Forelimb muscle (tissue), 1 donor: ENCODE results near the gene CCNT2. TPM values are rescaled to one million over a fixed set of nuclear protein-coding genes. Genes with fewer than 3 reads are reported as not detected.
"Not testable (repeated sequence)": the region's sequence is repeated elsewhere in the genome, so short reads cannot be mapped to it uniquely, and the experiment has no call there.

Experiments used
- DNase-seq: peaks from one replicate; pipeline ENCODE4 v3.0.0-alpha.2; 2013; ENCODE audit warnings: low read depth
- polyA plus RNA-seq: library from polyadenylated mRNA; unstranded; fragments of 120-200 nt; gene quantifications from one replicate; pipeline ENCODE4 v1.2.1, GENCODE V29; 2013; ENCODE audit not compliant: insufficient read length

Gene CCNT2
- polyA plus RNA-seq, 1 donor: 43.3 TPM

DNA sequence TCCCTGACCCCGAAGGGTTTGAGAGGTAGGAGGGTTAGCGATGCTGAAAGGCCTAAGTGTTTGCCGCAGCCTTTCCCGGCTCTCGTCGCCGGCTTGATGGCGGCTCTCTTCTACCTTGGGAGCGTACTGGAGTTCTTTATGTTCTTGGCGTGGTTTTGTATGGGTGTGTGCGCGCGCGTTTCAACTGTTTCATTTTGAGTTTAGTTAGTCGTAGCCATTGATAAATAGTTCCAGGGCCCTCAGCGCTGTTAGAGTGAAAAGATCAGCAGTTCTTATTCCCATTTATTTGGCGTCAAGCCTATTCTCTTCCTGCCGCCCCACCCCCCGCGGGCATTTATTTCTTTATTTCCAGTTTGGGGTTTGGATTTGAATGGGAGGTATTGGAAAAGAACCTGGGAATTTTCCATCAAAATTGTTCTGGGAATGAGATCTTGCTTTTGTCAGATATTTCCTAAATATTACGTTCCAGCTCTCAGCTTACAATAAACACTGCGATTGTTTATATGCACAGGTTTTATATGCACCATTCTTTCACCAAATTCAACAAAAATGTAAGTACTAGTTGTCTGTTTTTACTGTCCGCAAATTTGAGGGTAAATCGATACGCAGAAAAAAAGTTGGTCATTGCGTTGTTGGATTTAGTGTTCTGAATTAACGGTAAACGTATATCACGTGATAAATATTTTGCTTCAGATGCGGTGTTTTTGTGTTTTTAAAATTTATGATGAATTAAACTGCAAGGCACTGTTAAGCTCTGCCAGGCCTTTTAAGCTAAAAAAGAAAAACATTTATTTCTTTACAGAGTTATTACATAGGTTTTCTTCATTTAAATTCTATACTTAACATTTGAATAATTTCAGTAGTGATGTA, 954 bp downstream of the CCNT2 start:
- DNase-seq: no peak

DNA sequence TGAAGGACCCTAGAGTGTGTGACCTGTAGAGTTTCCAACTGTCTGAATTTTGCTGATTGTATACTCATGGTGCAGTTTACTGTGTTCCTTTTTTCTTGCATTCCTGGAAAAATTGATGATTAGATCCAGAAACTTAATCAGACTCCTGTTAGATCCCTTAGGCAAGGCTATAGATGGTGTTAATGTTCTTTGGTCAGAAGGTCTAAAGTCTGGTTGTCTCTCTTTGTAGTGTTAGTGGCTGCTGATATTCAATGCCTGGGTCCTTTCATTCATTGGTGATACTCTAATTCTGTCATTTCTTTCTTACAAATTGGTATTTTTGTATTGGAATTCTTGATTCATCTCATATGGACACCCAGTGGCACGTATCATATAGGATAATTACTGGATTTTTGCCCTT, 6.3 kb downstream of the CCNT2 start:
- DNase-seq: no peak

DNA sequence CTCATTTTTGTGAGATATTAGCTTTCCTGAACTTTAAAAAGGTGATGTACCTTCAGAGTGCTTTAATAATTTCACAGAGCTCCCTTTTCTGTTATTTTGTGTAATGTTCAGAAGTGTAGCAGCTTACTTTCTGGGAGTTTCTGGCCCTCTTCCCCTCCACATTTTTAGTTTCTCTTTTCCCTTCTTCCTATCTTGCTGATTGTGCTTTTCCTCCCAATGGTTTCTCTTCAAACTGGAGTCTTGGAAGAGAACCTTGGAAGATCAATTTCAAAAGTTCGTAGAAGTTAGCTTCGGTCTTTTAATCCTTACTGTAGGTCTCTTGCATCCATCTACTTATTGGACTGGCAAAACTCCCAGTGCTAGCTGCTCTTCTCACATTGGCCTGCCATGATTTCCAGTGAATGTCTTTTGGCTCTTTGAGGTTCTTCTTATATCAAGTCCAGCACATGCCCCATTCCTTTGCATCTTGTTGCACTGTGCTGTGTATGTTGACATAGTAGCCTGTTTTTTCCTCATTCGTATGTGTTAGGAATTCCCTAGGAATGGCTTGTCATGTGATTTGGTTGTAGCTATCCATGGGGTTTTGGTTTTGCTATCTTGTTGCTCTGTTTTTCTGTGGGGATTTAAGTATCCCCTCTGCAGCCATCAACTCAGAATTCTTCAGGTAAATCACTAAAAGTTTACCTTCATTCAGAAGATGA, 7.8 kb downstream of the CCNT2 start:
- DNase-seq: no peak

DNA sequence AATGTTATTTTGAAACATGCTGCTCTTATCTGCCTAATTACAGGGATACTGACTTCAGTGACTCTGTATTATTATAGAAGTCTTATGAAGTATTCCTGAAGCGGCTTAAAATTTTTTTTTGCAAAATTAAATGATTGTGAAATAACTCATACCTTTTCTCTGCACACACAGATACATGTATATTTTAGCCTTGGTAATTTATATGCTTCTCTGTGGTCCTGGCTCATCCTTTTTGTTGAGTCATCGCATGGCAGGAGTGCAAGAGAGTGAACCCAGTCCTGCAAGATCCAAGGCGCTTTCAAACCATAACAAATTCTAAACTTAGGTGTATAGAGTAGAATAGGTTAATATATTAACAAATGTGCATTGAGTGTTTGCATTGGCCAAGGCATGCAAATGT, 8.6 kb downstream of the CCNT2 start:
- DNase-seq: no peak

DNA sequence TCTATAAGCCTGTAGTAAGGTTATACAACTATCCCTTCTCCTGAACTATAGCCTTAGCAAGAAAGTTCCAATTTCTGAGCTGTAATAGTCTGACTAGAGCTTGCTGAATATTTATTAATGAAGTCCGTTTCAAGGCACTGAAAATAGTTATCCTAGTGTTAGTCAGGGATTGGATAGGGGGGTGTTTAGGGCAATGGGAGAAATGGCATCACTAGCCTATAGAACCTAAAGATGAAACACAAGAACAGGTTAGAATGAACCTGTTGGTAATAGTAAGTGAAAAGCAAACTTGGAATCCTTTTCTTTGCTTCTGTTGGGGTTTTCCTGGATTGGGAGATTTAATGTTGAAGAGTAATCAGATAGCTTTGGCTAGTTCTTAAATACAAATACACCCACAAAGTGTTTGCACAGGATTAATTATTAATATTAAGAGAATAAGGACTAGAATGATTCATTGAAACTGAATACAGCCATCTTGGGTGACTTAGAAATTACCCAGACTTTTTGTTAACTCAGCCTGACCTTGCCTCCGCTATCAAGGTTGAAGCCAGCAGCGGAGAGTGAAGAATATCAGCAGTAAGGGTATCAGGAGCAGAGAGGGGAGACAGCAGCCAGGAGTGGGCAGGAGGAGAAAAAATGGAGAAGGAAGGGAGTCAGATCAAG, 14.4 kb downstream of the CCNT2 start:
- no peak for DNase-seq

DNA sequence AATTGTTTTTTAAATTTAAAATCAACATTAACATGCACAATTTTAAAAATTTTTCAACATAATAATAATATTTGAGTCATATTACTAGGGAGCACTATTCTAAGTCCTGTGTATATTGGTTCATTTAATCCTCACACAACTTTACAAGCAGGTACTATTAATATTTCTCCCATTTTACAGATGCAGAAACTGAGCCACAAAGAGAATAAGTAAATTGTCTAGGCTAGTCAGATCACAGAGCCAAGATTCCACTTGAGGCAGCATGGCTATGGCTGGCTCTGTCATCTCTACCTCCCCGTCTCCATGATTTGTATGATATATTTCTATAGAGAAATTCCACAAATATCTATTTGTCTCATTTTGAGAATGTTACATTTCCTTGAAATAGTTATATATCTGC, 15.1 kb downstream of the CCNT2 start:
- no peak for DNase-seq

DNA sequence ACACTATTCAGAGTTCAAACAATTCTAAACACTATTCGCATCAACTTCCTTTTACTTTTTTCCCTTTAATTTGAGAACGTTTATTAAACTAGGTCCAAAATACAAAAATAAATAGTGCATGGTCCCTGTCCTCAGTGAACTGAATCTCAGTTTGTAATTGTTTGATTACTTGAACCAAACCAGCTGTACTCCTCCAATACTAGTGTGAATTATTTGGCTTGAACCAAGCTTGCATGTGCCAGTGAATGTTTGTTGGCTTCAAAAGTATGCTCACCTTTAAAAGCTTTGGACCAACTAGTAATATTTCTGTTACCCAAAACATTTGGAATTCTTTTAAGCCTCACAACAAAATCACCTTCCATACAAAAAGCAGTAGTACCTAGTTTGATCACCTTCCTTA, 15.5 kb downstream of the CCNT2 start:
- DNase-seq: no peak

DNA sequence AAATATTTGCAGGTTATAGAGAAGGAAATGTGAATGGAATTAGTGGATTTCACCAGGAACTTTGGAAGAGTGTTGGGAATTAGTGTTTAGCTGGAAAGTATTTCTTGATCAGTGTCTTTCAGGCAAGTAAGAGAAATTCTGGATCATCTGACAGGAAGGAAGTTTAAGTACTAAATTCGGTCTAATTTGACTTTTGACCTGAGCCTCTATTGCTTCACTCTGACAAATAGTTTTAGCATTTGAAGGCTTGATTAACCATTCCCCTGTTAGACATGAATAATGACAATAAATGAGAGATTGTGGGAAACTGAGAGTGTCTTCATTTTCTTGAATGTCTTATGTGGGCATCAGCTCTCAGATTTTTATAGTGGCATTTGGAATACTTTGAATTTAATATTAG, 16.0 kb downstream of the CCNT2 start:
- DNase-seq: no peak

DNA sequence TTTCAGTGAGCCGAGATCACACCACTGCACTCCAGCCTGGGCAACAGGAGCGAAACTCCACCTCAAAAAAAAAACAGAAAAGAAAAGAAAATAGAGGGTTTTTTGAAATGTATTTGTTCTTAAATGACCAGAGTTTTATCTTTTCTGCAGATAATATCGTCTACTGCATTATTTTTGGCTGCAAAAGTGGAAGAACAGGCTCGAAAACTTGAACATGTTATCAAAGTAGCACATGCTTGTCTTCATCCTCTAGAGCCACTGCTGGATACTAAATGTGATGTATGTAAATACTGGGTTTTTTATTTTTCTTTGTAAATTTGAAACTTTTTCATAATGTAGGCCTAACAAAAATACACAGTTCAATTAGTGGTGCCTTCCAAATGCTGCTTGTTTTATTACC, 18.1 kb downstream of the CCNT2 start:
- DNase-seq: no peak

DNA sequence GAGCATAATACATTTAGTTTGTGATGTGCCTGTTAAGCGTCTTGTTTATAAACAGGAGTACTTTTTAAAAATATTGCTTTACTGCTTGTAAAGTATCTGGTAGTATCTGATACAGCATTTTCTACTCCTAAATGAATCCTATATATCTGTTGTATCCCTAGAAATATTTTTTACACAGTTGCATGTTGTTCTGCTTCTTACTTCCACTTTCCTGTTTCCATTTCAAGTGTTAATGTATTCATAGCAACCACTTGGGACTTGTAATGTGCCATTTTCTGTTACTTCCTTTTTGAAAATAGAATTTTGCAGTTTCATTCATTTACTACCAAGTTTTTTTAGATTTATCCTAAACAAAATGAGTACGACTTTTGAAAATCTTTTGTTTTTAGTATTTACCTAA, 24.9 kb downstream of the CCNT2 start:
- no peak for DNase-seq

DNA sequence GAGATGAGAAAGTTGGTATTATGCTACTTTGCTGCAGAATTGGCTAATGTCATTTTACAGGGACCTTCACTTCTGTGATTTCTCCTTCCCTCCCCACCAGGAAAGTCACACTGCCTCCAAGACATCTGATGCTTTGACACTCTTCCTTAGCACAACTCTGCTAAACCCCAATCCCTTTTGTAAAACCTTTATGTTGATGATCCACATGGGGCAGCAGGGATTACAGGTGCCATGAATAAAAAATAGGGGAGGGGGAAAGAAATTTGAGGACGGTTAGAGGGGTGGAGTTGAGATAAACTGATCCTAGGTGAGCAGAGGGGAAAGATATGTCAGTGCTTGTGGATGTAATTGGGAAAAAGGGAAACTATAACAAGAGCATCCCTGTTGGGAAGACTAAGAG, 26.4 kb downstream of the CCNT2 start:
- DNase-seq: no peak

DNA sequence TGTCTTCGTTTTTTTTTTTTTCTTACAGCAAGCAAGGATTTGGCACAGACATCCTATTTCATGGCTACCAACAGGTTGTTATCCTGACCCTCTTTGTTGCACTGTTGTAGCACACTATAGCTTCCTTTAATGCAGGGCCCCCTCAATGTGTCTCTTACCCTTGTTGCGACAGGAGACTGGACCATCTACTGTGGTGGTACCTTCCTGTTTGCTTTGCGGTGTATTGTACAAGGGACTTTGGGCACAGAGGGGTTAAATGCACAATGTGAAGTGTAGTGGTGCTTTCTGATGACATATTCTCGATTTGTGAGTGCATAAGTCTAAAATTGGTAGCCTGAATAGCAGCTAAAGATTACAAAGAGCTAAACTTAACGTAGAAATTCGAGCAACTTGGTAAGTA, 27.5 kb downstream of the CCNT2 start:
- DNase-seq: no peak

DNA sequence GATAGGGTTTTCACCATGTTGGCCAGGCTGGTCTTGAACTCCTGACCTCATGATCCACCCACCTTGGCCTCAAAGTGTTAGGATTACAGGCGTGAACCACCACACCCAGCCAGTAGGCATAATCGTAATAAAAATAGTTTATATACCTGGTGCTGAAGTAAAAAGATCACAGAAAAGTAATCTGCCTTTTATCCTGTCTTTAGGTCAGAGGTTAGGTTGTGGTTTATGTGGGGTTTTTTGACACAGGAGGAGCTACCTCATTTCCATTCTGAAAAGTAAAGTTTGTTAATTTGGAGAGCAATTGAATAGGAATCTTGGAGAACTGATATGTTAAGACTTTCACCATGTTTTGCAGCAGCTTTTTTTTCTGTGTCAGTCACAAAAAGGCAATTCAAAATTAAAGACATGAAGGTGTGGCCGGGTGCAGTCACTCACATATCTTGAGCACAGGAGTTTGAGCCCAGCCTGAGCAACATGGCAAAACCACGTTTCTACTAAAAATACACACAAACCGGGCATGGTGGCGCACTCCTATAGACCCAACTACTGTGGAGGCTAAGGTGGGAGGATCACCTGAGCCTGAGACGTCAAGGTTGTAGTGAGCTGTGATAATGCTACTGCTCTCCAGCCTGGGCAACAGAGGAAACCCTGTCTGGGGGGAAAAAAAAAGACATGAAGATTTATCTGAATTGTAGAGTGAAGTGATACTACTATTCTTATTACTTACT, 31.5 kb downstream of the CCNT2 start:
- no peak for DNase-seq

DNA sequence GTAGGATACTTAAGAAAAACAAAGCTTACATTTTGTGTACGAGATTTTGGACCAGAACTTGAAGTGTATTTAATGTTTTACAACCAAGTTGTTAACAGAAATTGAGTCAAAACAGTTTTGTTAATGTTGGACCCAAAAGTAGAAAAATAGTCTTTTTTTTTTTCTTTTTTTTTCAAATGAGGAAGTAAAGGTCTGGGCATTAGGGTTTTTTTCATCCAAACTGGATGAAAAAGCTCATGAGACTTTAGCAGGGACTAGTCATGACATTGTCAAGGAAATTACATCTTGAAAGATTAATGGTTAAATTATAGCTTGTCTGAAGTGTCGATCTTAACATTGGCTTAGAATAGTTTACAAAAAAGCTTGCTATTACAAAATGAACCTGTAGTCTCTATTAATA, 32.3 kb downstream of the CCNT2 start:
- DNase-seq: no peak

DNA sequence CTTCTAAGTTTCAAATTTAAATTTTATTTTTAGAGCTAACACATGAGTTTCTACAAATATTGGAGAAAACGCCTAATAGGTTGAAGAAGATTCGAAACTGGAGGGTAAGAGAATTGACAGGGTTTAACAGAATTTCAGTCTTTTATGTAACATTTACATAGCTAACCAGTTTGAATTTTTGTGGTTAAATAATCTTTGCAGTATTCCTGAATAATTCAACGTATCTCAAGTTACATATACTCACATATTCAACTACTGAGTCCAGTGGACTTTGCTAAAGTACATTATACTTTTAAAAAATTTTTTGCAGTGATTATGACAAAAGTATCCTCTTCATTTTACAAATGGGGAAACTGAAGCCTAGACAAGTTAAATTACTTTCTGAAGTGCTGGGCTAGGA, 34.0 kb downstream of the CCNT2 start:
- no peak for DNase-seq

DNA sequence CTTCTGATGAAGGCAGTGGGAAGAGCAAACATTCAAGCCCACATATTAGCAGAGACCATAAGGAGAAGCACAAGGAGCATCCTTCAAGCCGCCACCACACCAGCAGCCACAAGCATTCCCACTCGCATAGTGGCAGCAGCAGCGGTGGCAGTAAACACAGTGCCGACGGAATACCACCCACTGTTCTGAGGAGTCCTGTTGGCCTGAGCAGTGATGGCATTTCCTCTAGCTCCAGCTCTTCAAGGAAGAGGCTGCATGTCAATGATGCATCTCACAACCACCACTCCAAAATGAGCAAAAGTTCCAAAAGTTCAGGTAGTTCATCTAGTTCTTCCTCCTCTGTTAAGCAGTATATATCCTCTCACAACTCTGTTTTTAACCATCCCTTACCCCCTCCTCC, 35.4 kb downstream of the CCNT2 start:
- DNase-seq: no peak

DNA sequence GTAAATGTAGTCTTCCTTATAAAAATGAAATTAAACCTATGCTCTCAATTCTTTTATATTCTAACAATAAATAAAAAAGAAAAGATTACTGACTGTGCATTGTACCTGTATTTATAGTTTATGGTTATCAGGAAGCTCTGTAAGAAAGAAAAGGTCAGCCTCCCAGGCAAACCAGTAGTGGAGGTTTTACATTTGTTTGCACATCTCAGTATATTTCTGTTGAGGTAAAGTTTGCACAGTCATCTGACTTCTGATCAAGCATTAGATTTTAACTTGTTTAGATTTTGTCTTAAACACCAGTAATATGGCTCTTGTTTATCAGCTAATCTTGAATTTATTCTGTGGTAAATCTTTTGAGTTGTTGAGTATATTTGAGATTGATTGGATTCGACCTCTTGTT, 37.1 kb downstream of the CCNT2 start:
- DNase-seq: no peak

DNA sequence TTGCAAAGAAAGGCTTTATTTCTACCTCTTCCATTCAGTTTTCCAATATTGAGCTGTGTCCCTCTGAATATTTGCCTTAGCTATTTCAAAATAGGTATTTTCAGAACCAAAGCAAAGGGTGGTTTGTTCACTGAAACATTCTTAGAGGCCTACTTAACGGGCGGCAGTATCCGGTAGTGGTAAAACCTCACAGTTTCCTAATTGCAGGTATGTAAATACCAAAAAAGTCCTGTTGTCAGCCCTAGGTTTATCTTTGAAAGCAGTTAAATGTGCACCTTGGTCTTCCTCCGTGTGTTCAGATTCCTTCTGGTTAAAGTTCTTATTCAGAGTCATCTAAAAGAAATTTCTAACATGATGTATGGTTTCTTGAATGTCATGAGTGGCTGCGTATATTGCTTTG, 38.9 kb downstream of the CCNT2 start:
- DNase-seq: no peak

DNA sequence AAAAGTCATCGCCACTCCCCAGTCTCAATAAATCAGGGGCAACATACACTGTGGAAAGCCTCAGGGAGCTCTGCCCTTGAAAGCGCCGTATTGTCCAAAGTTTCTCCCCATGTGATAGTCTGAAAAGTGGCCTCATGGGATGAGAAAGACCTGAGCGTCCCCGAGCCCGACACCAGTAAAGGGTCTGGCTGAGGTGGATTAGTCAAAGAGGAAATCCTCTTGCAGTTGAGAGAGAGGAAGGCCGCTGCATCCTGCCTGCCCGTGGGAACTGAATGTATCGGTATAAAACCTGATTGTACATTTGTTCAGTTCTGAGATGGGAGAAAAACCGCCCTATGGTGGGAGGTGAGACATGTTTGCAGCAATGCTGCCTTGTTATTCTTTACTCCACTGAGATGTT, 48.5 kb downstream of the CCNT2 start:
- DNase-seq: not testable (repeated sequence)

DNA sequence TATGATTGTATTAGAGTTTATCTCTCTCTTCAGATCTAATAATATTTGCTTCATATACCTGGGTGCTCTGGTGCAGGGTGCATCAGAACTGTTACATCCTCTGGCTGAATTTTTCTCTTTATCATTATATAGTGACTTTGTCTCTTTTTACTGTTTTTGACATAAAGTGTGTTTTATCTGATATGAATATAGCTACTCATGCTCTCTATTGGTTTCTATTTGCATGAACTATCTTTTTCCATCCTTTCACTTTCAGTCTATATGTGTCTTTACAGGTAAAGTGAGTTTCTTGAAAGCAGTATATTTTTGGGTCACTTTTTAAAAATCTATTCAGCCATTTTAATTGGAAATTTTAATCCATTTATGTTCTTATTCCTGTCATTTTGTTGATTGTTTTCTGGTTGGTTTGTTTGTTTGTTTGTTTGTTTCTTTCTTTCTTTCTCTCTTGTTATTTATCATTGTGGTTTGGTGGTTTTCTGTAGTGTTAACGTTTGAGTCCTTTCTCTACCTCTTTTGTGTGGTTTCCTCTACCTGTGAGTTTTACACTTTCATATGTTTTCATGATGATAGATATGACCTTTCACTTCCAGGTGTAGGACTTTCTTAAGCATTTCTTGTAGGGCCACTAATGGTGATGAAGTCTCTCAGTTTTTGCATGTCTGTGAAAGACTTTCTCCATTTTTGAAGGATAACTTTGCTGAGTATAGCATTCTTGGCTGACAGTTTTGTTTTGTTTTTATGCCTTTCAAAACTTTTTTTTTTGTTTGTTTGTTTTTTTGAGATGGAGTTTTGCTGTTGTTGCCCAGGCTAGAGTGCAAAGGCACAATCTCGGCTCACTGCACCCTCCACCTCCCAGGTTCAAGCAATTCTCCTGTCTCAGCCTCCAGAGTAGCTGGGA, 54.9 kb downstream of the CCNT2 start:
- no peak for DNase-seq
